ENCODE measurements around the gene PKDCC. TPM values are rescaled to one million over a fixed set of nuclear protein-coding genes. Genes with fewer than 3 reads are reported as not detected.

Gene PKDCC
- total RNA-seq, 4 donors from 2014 or later, result 5.9 to 21.4 (median 12.7) TPM

GRCh38 chr2:42010743-42011298 is 37.0 kb upstream of the PKDCC start:
- Histone ChIP-seq H3K27me3 (no peaks in the 10 kb centered on the region), H3K4me3 (replicated peaks in 1 of 3) (no peak overlapping the region), H3K4me1 (peaks cover 0 to 4% of the 10 kb centered on the region in 2 donors), H3K9me3 (no peaks in the 10 kb centered on the region), H3K36me3 (no peaks in the 10 kb centered on the region), H3K27ac (no peak overlapping the region)
- WGBS, 2 donors, result 87 to 91% methylated on average over 11 of the region's 11 CpGs
- no peak for TF ChIP-seq CTCF (IDR thresholded peaks at IDR 0.05)
- no peak for TF ChIP-seq POLR2A (IDR thresholded peaks at IDR 0.05)
- no peak for DNase-seq
- intact Hi-C loops (cut with DNase I), result no loop called here

GRCh38 chr2:42012137-42012536 is 35.7 kb upstream of the PKDCC start:
- 89 to 90% methylated on average over 1 of the region's 1 CpG for WGBS, 2 donors
- Histone ChIP-seq H3K27ac (no peak overlapping the region), H3K4me3 (replicated peaks in 1 of 3) (no peak overlapping the region), H3K27me3 (no peaks in the 10 kb centered on the region), H3K36me3 (no peaks in the 10 kb centered on the region), H3K9me3 (no peaks in the 10 kb centered on the region), H3K4me1 (peaks cover 0 to 4% of the 10 kb centered on the region in 2 donors)
- TF ChIP-seq CTCF (IDR thresholded peaks at IDR 0.05) (no peak), POLR2A (IDR thresholded peaks at IDR 0.05) (no peak)
- intact Hi-C loops (cut with DNase I), result no loop called here
- DNase-seq, result no peak

- intact Hi-C loops (cut with DNase I), result no loop called here
- no peak for DNase-seq
- peaks cover 0 to 4% of the 10 kb centered on the region in 2 donors for H3K4me1 ChIP-seq
- no peaks in the 10 kb centered on the region for H3K27me3 ChIP-seq
- no peak overlapping the region for H3K4me3 ChIP-seq (replicated peaks in 1 of 3)
- H3K36me3 ChIP-seq, result no peaks in the 10 kb centered on the region
- H3K27ac ChIP-seq, result no peak overlapping the region
- no peaks in the 10 kb centered on the region for H3K9me3 ChIP-seq
- TF ChIP-seq CTCF (IDR thresholded peaks at IDR 0.05) (no peak), POLR2A (IDR thresholded peaks at IDR 0.05) (no peak)
Measured at GRCh38 chr2:42012651-42013050, 35.2 kb upstream of the PKDCC start.

- H3K9me3 ChIP-seq, result no peaks in the 10 kb centered on the region
- H3K36me3 ChIP-seq, result no peaks in the 10 kb centered on the region
- H3K4me3 ChIP-seq (replicated peaks in 1 of 3), result no peak overlapping the region
- WGBS, 2 donors, result 80% methylated on average over 2 of the region's 2 CpGs
- peaks cover 0 to 4% of the 10 kb centered on the region in 2 donors for H3K4me1 ChIP-seq
- no peak overlapping the region for H3K27ac ChIP-seq
- intact Hi-C loops (cut with DNase I), result no loop called here
- no peak for TF ChIP-seq POLR2A (IDR thresholded peaks at IDR 0.05)
- TF ChIP-seq CTCF (IDR thresholded peaks at IDR 0.05), result no peak
- no peaks in the 10 kb centered on the region for H3K27me3 ChIP-seq
- DNase-seq, result no peak
Measured at GRCh38 chr2:42013409-42013808, 34.4 kb upstream of the PKDCC start.

GRCh38 chr2:42021464-42021863 is 26.4 kb upstream of the PKDCC start:
- Histone ChIP-seq H3K9me3 (no peaks in the 10 kb centered on the region), H3K4me1 (peaks cover 0 to 9% of the 10 kb centered on the region in 2 donors), H3K4me3 (replicated peaks in 1 of 3) (no peak overlapping the region), H3K27ac (no peak overlapping the region), H3K36me3 (no peaks in the 10 kb centered on the region), H3K27me3 (no peaks in the 10 kb centered on the region)
- TF ChIP-seq CTCF (IDR thresholded peaks at IDR 0.05), result no peak
- no peak for TF ChIP-seq POLR2A (IDR thresholded peaks at IDR 0.05)
- WGBS, 2 donors, result 45 to 62% methylated on average over 4 of the region's 4 CpGs
- no peak for DNase-seq
- intact Hi-C loops (cut with DNase I), result no loop called here
